Measurements from ENCODE around the gene ZNF746.
A peak's percentile ranks its signal among the peaks of the same experiment; 100 is the strongest.

Gene ZNF746

GRCh38 chr7:149422914-149423301 is 74.7 kb downstream of the ZNF746 start:
- no peaks in the 10 kb centered on the region for H3K36me3 ChIP-seq
- peaks cover 28% of the 10 kb centered on the region for H3K27me3 ChIP-seq
- peak overlapping the region; percentile 46 for H3K27ac ChIP-seq
- no peaks in the 10 kb centered on the region for H3K9me3 ChIP-seq
- H3K4me1 ChIP-seq (ENCODE audit: control insufficient read depth in 1 of 2, insufficient read depth in 1 of 2, low read depth in 1 of 2, low read length in 1 of 2), result peaks cover 17 to 18% of the 10 kb centered on the region in 2 experiments
- H3K4me3 ChIP-seq (ENCODE audit: low read depth in 1 of 2, low read length in 1 of 2), result peak overlapping the region; percentile 58 to 73
- TF ChIP-seq, protein P1, sequence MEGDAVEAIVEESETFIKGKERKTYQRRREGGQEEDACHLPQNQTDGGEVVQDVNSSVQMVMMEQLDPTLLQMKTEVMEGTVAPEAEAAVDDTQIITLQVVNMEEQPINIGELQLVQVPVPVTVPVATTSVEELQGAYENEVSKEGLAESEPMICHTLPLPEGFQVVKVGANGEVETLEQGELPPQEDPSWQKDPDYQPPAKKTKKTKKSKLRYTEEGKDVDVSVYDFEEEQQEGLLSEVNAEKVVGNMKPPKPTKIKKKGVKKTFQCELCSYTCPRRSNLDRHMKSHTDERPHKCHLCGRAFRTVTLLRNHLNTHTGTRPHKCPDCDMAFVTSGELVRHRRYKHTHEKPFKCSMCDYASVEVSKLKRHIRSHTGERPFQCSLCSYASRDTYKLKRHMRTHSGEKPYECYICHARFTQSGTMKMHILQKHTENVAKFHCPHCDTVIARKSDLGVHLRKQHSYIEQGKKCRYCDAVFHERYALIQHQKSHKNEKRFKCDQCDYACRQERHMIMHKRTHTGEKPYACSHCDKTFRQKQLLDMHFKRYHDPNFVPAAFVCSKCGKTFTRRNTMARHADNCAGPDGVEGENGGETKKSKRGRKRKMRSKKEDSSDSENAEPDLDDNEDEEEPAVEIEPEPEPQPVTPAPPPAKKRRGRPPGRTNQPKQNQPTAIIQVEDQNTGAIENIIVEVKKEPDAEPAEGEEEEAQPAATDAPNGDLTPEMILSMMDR (IDR thresholded peaks at IDR 0.05), result no peak
